LHCN-M2 (cell line): ENCODE results near the gene TOMM6. TPM values are rescaled to one million over a fixed set of nuclear protein-coding genes. Genes with fewer than 3 reads are reported as not detected.
"Not testable (repeated sequence)": the region's sequence is repeated elsewhere in the genome, so short reads cannot be mapped to it uniquely, and the experiment has no call there.

Experiments used
- DNase-seq: peaks from one replicate; pipeline ENCODE4 v3.0.0-alpha.2; 2012; ENCODE audit warnings: low read depth
- total RNA-seq: library from RNA; depleted of rRNA; stranded (reverse); fragments of >200 nt; gene quantifications from 2 replicates; pipeline ENCODE4 v1.2.3, GENCODE V29; 2014

TOMM6 gene
- total RNA-seq, 1 experiment from 2014 or later = 160 TPM

DNA sequence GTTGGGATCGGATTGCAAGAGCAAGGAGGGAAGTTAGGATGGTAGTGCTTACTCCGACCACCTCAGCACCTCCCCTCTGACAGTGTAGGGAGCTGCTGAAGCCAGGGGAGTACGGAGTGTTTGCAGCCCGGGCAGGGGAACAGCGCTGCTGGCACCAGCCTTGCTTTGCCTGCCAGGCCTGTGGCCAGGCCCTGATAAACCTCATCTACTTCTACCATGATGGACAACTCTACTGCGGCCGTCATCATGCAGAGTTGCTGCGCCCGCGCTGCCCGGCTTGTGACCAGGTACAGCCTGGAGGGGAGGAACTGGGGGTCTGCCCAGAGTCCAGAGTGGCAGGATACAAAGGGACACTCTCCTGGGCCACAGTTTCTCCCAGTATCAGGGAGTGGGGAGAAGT lies 2.2 kb upstream of the TOMM6 start:
- no peak for DNase-seq

DNA sequence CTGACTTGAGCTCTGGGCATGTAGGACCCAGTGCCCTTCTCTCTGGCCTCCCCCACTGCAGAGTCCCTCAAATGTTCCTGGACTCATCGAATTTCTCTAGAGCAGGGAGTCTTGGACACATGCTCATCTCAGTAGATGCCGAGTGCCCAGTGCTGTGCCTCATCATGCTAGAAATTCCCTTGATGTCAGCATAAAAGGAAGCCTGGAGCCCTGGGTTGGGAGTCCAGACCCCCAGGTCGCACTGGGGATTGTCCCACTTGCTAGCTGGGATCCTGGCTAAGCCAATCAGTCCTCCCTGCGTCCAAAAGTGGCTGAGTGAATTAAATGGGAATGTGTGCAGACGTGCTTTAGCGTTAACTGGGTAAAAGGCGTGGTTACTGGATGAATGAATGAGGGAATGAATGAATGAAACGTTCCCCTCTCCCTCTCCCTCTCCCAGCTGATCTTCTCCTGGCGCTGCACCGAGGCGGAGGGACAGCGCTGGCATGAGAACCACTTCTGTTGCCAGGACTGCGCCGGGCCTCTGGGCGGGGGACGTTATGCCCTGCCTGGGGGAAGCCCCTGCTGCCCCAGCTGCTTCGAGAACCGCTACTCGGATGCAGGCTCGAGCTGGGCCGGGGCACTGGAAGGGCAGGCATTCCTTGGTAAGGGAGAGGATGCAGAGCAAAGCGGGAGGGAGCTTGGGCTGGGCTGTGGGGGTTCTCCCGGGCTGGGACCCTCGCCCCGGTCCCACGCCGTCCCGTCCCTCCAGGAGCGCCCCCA lies 1.6 kb upstream of the TOMM6 start:
- DNase-seq = no peak

DNA sequence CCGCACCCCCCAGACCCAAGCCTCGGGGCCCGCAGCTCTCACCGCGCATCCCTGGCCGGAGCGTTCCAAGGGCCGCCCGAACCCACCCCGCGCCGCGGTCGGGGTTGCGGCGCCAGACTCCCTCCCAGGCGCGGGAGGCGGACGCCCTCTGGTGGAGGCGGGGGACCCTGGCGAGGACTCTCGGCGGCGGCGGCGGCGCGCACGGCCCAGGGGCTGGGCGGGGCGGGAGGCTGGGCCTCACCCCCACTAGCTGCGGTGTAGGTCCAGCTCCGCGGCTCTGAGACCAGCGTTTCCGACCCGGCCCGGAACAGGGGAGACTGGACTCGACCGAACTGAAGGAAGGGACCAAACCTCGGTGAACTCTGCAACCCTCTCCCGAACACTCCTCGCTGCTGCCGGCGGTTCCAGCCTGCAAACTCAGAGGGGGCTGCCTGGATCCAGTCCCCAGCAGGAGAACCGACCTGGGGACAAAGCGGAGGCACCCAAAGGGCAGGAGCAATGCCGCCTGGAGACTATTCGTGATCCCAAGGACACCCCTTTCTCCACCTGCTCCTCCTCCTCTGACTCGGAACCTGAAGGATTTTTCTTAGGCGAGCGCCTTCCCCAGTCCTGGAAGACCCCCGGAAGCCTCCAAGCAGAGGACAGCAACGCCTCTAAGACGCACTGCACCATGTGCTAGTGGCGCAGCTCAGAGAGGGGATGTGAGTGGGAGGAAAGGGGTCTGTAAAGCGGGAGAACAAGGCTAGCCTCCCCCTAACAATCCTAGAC lies 859 bp upstream of the TOMM6 start:
- peak; percentile 66 for DNase-seq

DNA sequence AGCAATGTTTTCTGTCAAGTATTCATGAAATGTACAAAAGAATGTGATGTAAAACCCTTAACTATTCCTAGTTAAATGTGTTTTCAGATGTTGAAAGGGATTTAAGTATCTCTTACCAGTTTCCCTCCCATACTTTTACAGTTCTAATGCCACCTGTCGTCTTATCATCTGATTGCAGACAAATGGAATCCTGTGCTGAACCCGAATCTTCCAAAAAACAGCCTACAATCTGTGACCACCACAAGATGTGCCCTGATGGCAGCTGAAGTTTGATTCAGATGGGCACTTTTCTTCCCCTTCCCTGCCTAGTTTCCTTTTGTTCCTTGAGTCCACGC lies 1.9 kb downstream of the TOMM6 start:
- no peak for DNase-seq

DNA sequence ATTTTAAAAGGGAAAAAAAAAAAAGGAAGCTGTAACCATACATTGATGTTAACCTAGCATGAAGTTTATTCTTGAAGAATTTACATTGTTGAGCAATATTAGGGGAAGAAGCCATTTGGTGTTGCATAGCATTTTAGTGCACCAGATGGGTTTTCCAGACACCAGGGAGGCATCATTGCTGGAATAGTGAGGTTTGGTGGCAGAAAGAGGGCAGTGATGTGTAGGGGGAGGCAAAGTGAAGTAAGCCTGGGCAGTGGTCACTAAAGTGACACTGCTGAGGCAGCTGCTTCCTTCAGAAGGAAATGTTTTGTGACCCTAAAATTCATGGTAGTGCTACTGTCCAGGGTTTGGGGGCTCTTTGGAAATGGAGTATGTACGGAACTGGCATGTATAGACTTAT lies 2.6 kb downstream of the TOMM6 start:
- DNase-seq = no peak

DNA sequence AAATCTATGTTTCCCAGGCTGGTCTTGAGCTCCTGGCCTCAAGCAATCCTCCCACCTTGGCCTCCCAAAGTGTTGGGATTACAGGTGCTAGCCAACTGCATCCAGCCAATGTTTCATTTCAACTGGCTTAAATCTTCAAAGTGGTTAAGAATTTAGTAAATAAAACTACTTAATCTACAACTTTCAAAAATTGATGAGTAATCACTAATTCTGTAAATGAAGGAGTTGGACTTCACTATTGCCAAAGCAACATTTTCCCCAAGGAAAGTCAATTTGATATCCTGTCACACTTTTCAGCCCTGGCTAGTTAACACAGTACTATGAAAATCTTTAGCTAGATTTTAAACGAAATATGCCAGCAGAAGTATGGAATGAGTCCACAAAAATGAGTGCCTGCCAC lies 3.8 kb downstream of the TOMM6 start:
- DNase-seq = no peak

DNA sequence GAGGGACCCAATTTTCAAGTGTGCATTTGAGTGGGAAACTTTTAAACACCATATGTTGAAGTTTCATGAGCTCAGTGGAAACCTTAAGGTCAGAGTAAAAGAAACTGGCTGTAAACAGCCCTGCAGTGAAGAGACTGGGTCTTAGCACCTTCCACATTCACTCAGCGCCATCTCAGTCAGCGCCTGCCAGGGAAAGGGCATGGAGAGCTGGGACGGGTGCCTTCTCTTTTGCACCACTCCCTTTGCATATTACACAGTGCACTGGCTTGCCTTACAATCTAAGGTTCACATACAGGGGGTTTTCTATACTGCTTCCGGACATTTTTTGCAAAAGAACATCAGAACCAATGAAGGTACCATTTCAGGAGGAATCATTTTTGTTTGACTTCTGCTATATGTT lies 4.5 kb downstream of the TOMM6 start:
- DNase-seq = no peak

DNA sequence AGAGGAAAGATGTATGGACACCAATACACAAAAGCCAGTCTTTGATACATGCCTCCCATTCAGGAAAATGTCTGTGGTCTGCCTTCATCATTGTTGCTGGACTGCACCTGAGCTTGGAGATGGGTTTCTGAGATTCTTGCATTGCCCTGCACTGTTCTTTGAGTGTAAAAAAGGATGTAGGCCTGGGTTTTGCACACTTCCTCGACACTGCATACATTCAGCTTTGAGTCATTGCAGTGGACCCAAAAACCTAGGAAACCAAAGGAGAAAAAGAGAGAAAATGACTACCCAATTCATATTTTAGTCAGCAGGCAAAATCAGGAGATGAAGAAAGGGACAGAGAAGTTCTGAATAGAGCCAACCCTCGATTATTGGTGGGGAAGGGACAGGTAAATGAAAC lies 9.0 kb downstream of the TOMM6 start:
- no peak for DNase-seq

DNA sequence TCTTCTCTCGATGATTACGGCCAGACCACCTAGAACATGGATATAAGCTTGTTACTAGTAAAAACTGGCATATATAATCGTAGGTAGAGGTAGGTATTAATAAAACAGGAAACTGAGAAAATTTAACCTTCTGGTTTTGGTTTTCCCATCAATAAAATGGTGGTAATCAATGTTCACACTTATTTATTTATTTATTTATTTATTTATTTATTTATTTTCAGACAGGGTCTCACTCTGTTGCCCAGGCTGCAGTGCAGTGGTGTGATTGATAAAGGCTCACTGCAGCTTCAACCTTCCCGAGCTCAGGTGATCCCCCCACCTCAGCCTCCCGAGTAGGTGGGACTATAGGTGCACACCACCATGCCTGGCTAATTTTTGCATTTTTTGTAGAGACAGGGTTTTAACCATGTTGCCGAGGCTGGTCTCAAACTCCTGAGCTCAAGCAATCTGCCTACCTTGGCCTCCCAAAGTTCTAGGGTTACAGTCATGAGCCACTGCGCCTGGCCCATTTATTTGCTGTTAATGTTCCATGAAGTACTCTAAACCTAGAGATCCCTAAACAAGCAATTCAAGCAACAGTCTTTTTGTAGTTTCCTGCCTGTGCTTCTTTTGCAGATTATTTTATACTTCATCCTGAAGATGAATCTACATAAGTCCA lies 11.5 kb downstream of the TOMM6 start:
- DNase-seq = no peak

DNA sequence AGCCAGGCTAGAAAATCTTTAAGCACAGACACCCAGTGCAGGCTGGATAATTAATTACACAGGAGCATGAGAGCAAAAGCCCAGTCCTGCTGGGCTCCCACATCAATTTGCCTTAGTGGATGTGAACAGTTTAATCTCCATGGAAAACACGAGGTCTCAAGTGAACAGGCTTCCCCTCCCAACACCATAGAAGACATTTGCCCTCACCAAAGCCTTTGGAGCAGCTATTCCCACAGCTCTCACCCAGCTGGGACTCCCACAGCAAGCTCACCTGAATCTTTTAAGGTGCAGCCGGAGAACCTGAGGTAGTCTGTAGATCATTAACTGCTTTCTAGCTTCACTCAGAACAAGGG lies 12.0 kb downstream of the TOMM6 start:
- DNase-seq = no peak

DNA sequence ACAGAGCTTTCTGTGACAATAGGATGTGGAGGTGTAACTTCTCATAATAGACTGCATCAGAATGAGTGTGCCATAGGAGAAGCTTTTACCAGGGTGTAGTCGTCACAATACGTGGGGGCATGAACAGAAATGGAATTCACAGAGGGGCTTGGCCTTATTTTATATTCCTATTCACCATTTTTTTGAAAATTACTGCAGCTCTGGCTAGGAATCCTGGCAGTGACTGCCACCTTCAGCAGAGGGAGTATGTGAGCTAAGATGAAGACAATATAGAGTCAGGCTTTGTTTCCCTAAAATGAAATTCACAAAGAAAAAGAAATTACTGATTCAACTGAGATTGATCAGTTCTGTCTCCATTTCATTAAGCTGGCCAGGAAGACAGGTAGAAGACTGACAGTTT lies 13.9 kb downstream of the TOMM6 start:
- DNase-seq = no peak

DNA sequence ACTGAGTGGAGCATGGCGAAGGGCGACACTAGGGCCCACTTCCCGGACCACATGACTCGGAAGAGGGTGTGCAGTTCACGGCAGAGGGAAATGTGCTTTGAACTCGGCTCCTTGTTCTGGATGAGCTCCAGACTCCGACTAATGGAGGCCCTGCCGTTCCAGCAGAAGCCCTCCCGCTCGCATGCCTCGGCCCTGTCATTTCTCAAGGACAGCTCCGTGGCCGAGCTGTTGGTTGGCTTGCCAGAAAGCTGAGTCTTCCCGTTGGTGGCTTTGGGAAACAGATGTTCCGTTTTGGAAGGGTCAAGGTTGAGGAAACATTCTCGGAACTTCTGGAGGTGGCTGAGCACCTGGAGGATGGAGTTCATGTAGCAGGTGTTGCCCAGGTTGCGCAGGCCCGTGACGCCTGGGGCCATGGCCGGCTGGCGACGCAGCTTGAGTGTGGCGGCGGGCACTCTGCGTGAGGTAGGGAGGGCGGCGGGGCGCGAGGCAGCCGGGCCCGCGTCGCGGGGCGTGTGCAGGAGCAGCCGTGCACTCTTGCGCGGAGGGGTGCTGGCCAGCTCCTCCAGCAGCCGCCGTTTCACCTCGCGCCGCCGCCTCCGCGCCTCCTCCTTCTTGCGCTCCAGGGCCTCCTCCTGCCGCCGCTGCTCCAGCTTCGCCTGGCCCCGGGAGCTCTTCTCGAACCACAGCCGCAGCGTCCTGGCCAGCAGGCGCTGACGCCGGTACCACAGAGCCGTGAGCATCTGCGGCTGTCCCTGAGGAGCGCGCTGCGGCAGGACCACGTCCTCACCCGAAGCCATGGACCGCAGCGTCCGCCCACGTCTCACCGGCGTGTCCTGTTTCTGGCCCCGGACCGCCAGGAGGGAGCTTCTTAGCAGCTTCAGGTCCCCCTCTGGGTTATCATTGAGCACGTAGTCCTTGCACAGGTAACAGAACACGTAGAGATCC lies 18.6 kb downstream of the TOMM6 start:
- no peak for DNase-seq

DNA sequence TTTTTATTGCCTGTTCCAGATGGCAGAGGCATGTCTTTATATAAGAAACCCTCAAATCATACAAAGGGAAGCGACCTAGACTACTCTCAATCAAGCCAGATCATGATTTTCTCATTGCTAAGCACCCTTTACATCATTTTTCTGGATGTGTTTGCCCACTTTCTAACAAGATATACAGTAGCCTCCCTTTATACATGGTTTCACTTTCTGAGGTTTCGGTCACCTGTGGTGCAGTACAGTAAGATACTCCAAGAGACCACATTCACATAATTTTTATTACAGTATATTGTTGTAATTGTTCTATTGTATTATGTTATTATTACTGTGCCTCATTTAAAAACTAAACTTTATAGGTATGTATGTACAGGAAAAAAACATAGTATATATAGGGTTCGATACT lies 23.6 kb downstream of the TOMM6 start:
- DNase-seq = no peak

DNA sequence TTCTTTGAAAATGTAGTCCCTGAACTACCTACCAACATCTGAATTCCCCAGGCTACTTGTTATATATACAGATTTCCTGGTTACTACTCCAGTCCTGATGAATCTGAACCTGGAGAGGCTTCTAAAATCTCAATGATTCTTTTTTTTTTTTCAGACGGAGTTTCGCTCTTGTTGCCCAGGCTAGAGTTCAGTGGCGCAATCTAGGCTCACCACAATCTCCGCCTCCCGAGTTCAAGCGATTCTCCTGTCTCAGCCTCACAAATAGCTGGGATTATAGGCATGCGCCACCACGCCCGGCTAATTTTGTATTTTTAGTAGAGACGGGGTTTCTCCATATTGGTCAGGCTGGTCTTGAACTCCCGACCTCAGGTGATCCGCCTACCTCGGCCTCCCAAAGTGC lies 24.5 kb downstream of the TOMM6 start:
- not testable (repeated sequence) for DNase-seq

DNA sequence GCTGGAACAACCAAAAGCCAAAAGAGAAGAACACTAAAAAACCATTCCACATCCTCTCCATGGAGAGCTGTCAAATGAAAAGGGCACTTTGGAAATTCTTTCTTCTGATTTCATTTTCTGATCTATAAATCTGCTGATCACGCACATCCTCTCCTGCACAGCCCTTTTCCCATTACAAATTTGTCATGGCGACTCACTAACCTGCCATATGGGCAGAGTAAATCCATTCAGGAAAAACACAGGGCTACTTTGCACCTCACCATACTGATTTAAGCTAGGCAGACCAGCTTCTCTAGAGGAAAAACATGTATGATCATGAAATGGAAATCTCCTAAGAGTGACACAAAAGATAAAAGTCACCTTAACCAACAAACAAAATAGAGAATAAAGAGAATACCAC lies 26.0 kb downstream of the TOMM6 start:
- no peak for DNase-seq

DNA sequence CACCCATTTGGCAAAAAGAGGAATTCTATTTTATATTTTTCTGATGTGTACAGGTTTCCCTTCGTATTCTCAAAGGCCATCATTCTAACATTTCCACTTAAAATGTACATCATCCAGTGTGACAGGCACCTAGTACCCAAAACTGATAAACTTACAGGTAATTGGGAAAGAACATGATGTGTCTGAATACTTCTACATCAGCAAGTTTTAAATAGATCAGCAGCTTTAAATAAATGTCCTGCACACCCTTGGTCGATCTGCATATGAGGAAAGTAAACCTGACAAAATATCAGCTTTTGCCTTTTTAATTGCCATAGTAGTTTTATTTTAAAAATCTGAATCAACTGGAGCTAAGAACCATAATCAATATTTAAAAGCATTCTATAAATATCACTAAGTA lies 26.5 kb downstream of the TOMM6 start:
- no peak for DNase-seq

DNA sequence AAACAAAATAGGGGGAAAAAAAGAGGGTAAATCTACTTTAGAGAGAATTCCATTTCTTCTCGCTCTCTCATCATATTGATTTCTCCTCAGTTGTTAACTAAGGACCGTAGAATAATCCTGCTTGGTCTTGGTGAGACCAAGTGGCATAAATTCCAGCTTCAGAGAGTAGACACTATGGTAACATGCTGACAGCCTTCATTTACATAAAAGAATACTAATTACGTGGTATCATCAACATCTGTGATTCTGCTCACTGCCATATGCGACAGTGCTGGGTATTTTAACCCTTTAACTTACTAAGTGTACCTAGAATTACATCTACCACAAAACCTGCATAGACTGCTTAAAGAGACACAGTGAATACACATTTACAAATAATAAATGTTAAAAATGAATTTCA lies 27.1 kb downstream of the TOMM6 start:
- DNase-seq = no peak

DNA sequence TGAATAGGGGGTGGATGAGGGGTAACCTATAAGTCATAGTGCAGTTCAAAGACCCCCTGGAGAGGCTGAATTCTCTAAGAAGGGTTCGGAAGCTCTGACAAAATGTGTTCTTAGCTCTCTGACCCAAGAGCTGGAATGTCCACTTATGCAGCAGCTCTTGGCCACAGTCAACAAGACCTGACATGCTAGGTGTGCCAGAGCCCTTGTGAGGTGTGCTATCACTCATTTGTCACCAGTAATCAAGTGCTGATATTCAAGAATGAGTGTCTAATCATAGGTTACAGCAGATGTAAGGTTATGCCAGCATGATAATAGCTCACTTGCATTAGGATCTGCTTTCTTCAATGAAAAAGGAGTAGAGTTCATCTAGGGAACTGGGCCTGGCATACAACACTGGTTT lies 28.1 kb downstream of the TOMM6 start:
- no peak for DNase-seq

DNA sequence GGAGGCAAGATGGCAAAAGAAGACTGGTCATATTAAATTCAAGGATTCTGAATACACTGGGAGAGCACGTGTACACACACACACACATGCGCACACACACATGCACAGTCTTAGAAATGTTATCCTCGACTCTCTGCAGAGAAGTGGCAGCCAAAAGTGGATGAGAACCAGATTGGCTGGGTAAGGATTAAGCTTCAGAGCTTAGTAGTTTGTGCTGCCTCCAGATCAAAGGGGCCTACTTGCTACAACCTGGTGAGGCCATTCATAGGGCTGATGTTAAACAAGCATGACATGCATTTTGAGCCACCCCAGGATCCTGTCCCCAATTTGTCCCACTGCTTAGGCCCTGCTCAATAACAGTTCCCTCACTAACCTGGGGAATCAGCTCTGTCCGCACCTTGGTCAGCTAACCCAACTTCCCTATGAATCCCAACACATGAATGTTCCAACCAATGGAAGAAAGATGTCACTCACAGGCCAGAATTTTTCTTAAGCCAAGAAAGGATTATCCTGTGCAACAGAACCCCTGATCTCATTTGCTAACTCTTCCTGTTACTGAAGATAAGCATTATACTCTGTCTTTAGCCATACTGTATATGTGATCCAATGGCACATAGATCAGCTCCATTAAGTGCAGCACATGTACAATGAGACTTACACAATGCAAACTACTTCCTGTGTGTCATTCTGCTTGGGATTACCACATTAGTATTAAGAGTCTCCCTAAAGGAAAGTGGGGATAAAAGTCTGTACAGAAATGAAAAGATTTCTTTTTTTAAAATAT lies 31.0 kb downstream of the TOMM6 start:
- DNase-seq = peak; percentile 22

DNA sequence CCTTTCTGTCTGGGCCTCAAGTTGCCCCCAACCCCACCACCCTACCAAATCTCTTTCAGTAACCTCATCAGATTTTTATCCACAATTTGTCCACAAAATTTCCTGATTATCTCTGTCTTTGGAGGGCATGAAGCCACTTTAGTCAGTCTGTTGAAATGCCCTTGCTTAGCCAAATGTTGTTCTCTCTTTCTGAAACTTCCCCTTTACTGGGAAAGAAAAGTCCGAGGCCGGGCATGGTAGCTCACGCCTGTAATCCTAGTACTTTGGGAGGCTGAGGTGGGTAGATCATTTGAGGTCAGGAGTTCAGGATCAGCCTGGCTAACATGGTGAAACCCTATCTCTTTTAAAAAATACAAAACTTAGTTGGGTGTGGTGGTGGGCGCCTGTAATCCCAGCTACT lies 33.8 kb downstream of the TOMM6 start:
- no peak for DNase-seq

DNA sequence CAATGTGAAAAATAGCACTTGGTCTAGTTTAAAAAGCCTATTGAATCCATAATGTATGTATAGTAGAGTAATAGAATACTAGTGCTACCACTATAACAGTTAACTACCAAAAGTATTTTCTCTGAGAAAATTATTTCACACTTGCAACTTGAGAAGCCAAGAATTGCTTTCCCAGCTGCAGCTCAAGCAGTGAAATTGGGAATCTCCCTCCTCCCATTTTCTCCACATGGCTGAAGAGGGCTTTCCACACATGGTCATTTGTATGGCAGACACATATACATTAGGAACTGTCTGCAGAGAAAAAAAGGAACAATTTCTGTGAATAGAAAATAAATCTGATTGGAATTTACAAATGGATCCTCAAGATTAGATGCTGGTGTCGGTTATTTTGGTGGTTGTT lies 34.5 kb downstream of the TOMM6 start:
- no peak for DNase-seq
